ENCODE data around the gene CEP112. TPM values are rescaled to one million over a fixed set of nuclear protein-coding genes. Genes with fewer than 3 reads are reported as not detected.
"Not testable (repeated sequence)": the region's sequence is repeated elsewhere in the genome, so short reads cannot be mapped to it uniquely, and the experiment has no call there.

Gene CEP112
- total RNA-seq, 1 experiment from 2014 or later = 6.1 TPM

- no peak for ATAC-seq
- H3K9me3 Mint-ChIP-seq = peaks cover 7% of the 10 kb centered on the region
- H3K27me3 Mint-ChIP-seq (ENCODE audit: low read depth) = no peaks in the 10 kb centered on the region
- peaks cover 10% of the 10 kb centered on the region for H3K36me3 Mint-ChIP-seq
- H3K27ac Mint-ChIP-seq = no peak overlapping the region
- no peak for TF ChIP-seq ZBTB43 (CRISPR knock-in tag; IDR thresholded peaks at IDR 0.05)
- POLR2A ChIA-PET = no interaction called here
- CTCF ChIA-PET = interaction anchor here (0.8 kb wide), 1 partner anchor 60 kb away, joined by 3 read pairs; no protein-coding TSS in a partner anchor
- peaks cover 13% of the 10 kb centered on the region for H3K4me1 Mint-ChIP-seq
- no peak overlapping the region for H3K4me3 Mint-ChIP-seq
- no peak for DNase-seq (ENCODE audit: low spot score)
Measured at GRCh38 chr17:65737451-65737850, 454.5 kb downstream of the CEP112 start.

GRCh38 chr17:65733314-65733713 lies 458.6 kb downstream of the CEP112 start:
- TF ChIP-seq ZNF416 (CRISPR knock-in tag; IDR thresholded peaks at IDR 0.05) (no peak), ZNF138 (CRISPR knock-in tag; conservative IDR thresholded peaks at IDR 0.05) (no peak), NR3C1 (CRISPR knock-in tag; conservative IDR thresholded peaks at IDR 0.05; ENCODE audit: low read depth) (no peak), CREM (CRISPR knock-in tag; IDR thresholded peaks at IDR 0.05) (no peak), FOXP1 (CRISPR knock-in tag; IDR thresholded peaks at IDR 0.05; ENCODE audit: borderline replicate concordance) (no peak), NR2C2 (CRISPR knock-in tag; IDR thresholded peaks at IDR 0.05) (no peak)
- Mint-ChIP-seq H3K9me3 (peaks cover 6% of the 10 kb centered on the region), H3K4me1 (peaks cover 6% of the 10 kb centered on the region), H3K36me3 (no peaks in the 10 kb centered on the region), H3K4me3 (no peak overlapping the region), H3K27me3 (ENCODE audit: low read depth) (no peaks in the 10 kb centered on the region), H3K27ac (no peak overlapping the region)
- ChIA-PET POLR2A (no interaction called here), CTCF (no interaction called here)
- DNase-seq (ENCODE audit: low spot score) = no peak
- ATAC-seq = no peak

GRCh38 chr17:65732667-65733066 lies 459.3 kb downstream of the CEP112 start:
- ATAC-seq; H3K27ac Mint-ChIP-seq; H3K4me3 Mint-ChIP-seq; H3K36me3 Mint-ChIP-seq; H3K27me3 Mint-ChIP-seq (ENCODE audit: low read depth); POLR2A ChIA-PET; CTCF ChIA-PET; H3K9me3 Mint-ChIP-seq; H3K4me1 Mint-ChIP-seq; DNase-seq (ENCODE audit: low spot score): not testable (repeated sequence)

GRCh38 chr17:65730711-65731169 lies 461.2 kb downstream of the CEP112 start:
- Mint-ChIP-seq H3K27me3 (ENCODE audit: low read depth) (no peaks in the 10 kb centered on the region), H3K4me1 (no peaks in the 10 kb centered on the region), H3K9me3 (peaks cover 6% of the 10 kb centered on the region), H3K27ac (no peak overlapping the region), H3K36me3 (no peaks in the 10 kb centered on the region), H3K4me3 (no peak overlapping the region)
- ChIA-PET POLR2A (no interaction called here), CTCF (no interaction called here)
- no peak for ATAC-seq
- TF ChIP-seq CREM (CRISPR knock-in tag; IDR thresholded peaks at IDR 0.05) = no peak
- TF ChIP-seq ARID4B (CRISPR knock-in tag; IDR thresholded peaks at IDR 0.05; ENCODE audit: borderline replicate concordance) = no peak
- TF ChIP-seq MLX (CRISPR knock-in tag; IDR thresholded peaks at IDR 0.05) = no peak
- TF ChIP-seq ZNF219 (CRISPR knock-in tag; IDR thresholded peaks at IDR 0.05; ENCODE audit: borderline replicate concordance) = no peak
- no peak for TF ChIP-seq ZNF416 (CRISPR knock-in tag; IDR thresholded peaks at IDR 0.05)
- TF ChIP-seq ZNF232 (CRISPR knock-in tag; IDR thresholded peaks at IDR 0.05) = no peak
- no peak for TF ChIP-seq RELA (CRISPR knock-in tag; IDR thresholded peaks at IDR 0.05; ENCODE audit: borderline replicate concordance)
- no peak for DNase-seq (ENCODE audit: low spot score)

Measured in WTC11 (cell line).